ENCODE measurements around the gene SLC8A3.

The SLC8A3 gene

DNA sequence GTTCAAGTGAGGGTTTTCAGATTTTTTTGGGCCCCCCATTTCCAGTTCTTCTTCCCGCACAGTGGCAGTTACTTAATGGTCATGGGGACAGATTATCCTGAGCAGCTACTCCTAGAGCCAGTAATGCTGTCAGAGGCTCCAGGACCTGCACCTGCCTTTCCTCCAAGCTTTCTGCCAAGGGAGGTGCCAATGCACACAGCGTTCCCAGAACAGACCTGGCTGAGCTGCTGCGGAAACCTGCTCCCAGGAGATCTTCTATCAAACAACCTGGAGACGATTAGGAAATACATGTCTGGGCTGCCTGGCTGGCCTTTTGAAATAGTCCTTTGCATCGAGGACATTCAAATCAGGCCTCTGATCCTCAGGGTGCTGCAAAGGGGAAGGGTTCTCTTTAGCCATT is 120.9 kb downstream of the SLC8A3 start:
- no peak for DNase-seq (ENCODE audit: low spot score)

DNA sequence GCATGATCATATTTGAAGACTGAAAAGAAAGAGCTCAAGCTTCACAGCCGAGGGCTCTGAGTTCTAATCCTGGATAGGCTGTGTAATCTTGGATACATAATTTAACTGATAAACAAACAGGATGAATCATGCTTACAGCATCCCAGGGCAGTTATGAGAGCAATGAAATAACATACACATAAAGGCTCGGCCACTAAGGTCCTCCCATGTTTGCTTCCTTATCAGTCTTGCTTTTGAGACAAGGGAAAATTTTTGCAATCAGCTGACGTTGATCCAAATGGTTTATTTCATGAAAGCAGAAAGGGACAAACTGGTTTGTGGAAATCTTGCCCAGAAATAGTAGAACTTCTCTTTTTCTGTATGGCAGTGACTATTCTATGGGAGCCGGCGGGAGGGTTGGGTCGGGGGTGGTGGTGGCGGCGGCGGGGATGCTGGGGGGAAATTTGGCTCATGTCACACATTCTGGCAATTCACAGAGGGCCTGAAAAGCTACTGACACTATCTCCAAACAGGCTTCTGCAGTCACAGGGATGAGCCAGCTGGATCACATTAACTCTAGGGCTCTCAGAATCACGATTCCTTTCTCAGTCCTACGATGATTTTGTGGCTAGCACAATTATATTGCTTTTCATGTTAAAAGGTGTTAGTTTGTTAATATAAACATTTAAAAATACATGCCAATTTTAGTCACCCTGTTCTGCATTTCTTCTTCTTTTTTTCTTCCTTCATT is 124.5 kb downstream of the SLC8A3 start:
- DNase-seq (ENCODE audit: low spot score) = no peak

DNA sequence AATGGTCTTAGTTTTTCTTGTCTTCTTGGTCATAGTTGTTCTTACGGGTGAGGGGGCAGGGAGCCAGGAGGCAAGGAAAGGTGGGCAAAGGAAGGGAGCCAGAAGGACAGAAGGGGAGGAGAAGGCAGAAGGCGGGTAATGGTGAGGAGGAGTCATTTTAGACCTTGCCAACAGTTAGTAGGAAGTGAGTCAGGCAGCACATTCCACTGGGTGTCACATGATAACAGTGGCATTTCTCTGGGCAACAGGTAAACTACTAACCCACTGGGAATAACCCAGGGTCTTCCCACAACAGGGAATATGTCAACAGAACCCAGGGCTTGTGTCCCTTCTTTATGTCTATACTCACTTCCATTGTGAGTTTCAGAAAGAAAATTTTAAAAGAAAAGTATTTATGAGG is 127.6 kb downstream of the SLC8A3 start:
- DNase-seq (ENCODE audit: low spot score) = no peak

DNA sequence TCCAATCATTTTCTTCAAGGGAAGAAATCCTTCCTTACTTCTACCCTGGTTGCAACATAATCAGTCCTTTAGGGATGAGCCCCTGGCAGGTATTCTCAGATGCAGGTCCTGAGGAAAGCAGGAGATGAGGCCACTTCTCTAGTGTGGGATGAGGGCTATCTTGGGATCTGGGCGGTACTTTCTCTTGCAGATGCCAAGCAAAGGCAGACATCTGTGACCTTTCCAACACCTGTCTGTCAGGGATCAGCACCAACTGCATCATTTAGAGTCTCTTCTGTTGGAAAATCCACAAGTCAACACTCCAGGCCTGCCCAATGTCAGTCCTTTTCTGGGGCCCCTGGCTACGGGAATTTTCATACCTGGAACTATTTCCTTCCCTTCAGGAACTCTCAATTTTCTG is 129.2 kb downstream of the SLC8A3 start:
- no peak for DNase-seq (ENCODE audit: low spot score)

DNA sequence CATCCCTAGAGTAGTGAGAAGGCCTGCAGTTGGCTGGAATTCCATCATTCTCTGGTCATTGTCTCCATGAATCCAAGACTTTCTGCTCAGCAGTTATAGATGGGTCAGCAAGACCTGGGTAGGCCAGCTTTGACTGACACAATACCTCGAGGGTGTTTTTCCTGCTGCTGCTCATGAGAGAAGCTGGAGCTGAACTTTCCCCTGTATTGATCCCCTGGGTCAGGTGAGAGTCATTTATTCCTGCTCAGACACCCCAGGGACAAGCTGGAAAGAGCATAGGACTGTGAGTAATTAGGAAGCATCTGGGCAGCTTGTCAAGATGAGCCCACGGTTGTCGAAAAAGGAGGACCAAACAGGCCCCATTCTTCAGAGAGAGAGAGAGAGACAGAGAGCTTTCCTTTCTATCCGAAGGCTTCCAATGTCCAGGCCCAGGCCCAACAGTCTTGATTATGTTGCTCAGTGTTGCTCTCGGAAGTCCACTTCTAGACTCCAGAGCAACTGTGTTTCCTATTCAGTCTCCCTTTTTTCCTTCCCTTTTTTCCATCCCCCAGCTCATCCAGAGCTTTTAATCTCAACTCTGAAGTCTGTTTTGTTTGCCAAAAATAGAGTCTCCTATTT is 131.1 kb downstream of the SLC8A3 start:
- no peak for DNase-seq (ENCODE audit: low spot score)

DNA sequence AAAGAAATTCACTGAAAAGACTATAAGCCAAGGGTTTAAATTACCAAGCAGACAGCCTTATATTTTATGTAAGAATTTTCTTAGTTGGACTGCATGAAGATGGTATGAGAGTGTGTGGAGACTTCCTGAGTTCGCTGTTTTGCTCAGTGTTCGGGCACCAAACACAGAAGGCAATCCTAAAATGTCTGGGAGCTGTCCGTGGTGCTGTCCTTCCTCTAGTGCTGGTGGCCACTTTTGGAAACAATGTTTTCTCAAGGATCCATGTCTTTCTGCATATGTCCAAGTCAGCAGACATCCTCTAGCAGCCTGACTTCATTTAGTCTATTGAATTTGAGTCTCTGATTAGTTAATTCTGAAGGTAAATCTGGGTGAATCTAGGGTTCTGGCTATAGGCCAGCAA is 135.8 kb downstream of the SLC8A3 start:
- no peak for DNase-seq (ENCODE audit: low spot score)

DNA sequence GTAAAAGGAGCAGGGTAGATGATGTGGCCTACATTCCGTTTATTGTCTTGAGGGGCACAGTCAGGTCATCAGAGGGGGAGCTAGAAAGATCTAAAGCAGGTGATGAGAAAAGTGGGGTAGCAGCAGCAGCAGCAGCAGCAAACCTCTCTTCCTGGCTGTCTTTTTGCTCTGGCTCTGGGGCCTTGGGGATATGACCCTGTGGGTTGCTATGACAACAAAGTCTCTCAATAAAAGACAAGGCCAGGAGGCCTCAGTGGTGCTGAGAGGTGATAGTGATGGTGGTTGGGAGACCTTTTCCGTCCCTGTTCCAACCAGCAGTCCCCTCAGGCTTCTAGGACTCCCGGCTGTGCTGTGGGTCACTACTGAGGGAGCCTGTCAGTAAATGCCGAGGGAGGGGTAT is 138.6 kb downstream of the SLC8A3 start:
- DNase-seq (ENCODE audit: low spot score) = no peak

DNA sequence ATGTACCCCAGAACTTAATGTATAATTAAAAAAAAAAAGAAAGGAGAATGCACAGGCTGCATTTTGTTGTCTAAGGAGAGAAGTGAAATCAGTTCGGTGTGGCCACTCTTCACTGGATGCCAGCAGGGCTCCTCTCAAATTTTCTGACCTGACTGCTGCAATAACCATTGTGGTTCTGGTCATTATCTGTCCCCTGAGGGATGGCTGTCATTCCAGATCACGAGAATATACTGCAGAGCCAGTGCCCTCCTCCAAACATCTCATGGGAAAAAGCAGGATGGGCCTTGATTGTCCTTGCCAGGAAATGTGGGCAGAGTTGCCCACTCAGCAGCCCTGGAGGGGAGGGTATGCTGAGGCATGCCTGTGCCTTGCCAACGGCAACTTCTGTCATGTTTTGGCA is 139.1 kb downstream of the SLC8A3 start:
- DNase-seq (ENCODE audit: low spot score) = no peak

DNA sequence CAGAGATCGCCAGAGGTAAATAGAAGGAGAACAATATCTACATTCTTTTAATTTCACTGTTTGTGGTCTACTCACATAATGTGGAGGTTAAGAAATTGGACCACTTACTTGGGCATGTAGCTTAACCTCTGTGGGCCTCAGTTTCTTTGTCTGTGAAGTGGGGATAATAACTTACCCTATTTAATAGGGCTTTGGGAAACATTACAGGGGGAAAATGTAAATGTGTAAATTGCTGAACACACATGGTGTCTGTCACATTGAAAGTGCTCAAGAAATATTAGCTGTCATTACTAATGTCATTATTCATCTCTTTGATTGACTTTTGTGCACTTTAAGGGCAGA is 140.5 kb downstream of the SLC8A3 start:
- DNase-seq (ENCODE audit: low spot score) = no peak

DNA sequence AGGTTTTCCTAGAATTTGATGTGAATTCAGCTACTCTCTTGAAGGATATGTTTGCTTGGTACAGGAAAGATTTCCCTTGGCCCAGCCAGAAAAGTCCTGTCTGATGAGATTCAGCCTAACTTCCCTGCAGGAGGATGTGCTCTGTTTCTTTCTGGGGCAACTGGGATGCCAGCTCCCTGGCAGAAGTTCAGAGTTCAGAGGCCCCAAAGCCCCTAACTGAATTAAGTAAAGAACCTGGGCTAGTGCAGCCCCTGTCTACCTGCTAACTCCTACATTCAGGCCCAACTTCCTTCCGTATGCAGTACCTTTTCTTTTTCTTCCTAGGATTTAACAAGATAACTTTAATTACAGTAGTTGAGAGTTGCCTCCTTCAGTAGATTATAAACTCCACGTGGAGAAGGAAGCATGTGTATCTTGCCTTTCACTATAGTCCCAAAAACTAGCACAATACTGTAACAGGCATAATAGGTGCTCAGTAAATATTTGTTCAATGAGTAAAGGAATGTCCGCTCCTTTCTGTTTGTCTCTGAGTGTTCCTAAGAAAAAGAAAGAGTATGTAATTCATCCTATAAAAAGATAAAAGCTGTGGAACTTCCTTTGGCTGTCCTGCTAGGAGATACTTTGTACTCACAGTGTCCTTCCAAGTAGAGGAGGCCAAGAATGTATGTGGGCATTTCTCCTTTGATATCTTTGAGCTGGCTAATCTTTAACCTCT is 141.0 kb downstream of the SLC8A3 start:
- DNase-seq (ENCODE audit: low spot score) = no peak

DNA sequence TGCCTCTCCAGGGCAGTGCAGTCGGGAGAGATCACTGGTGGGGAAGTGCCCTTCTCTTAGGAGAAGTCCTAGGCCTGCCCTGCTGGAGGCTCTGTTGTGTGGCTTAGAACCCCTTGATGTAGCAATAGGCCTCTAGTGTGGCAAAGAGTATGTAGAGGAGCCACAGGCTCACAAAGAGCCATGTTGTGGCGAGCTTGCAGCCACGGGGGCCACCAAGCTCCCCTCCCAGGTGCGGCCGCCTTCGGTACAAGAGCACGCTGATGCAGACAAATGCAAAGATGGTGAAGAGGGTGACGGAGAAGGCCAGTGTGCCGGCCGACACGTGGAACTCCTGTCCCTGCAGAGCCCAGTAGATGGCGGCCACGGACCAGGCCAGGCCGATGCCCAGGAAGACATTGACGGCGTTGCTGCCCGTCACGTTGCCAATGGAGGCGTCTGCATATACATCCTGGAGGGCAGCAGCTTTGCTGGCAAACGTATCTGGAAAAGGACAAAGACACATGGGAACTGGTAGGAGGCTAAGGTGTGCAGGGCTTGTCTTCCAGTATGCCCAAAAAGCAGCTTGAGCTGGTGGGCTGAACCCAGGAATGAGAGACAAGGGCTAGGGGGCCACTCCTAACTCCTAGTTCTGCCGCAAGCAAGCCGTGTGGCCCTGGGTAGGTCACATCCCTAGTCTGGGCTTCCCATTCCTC is 142.8 kb downstream of the SLC8A3 start:
- DNase-seq (ENCODE audit: low spot score) = no peak

DNA sequence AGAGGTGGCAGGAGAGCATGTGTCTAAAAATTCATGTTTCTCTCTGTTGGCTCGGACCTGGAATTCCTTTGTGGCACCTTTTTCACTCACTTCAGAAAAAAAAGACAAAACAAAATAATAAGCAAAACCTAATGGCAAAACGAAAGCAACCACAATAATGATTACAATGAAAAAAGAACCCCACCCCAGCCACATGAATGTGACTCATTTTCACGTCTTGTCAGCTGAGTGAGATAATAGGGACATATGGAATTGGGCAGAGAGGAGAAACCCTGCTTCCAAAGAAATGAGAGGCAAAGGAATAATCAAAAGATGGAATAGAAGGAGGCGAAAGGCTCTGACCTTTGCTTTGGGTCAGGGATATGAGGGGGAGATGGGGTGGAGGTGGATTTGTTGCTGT is 143.4 kb downstream of the SLC8A3 start:
- no peak for DNase-seq (ENCODE audit: low spot score)

DNA sequence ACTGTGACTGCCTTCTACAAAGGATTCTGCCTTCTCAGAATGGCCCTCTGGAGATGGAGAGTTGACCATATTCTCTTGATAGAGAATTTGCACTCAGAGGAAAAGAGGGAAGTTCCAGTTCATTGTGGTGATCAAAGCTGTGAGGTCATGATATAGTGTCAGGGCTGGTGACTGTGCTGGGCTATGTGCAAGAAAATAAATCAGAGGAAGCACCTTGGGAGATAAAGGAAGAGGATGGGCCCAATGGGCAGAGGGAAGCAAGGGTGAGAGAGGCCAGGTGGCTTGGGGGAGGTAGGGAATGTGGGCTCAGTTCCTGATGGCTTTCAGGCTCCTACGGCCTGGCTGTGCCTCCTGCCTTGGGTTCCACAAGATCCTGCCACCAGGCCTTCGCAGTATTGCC is 145.8 kb downstream of the SLC8A3 start:
- DNase-seq (ENCODE audit: low spot score) = no peak

DNA sequence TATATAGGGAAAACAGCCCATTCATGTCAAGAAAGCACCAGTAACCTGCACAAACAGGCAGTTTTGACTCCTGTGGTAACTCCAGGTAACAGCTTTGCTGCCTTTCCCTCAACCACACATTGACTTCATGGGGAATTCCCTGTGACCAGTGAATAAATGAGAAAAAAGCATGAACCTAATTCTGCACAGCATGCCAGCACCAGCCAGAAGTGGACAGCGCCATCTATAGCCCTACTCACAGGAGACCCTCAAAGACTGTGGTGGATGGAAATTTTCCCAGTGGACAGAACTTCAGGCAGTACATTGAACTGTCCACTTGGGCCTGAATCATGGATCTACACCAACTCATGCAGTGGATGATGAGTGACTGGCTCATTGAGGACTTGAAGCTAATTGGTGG is 152.1 kb downstream of the SLC8A3 start:
- no peak for DNase-seq (ENCODE audit: low spot score)

DNA sequence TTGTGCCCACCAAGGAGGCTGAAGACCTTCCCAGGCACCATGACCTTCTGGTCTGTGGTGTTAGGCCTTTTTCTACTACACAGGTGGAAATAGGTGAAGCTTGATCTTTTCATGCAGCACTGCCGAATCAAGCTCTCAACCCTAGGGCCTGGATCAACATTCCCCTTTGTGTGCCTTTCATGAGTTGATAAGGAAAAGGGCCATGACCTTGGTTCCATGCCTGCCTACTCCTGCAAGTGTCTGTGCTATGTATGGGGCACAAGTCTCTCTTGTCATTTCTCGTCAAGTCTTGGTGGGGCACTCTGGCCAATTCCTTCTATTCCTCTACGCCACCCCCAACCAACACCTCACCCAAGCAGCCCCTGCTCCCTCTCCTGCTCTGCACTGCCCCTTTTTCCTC is 154.5 kb downstream of the SLC8A3 start:
- no peak for DNase-seq (ENCODE audit: low spot score)

DNA sequence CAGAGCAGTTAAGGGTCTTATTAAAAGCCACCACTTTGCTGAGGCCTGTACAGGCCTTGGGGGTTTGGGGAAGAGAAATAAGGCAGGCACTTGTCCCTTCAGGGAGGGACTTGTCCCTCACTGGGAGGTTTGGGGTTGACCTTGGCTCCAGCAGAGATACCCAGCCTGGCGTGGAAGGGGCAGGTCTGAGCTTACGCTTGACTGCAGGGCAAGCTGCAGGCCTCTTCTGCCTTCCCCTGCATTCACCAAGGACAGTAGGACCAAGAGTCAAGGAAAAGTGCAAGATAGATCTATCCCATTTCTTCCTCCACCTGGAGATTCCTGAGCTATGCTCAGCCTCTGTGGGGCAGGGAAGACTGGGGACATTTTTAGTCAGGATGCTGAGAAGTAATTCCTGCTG is 155.2 kb downstream of the SLC8A3 start:
- DNase-seq (ENCODE audit: low spot score) = no peak

DNA sequence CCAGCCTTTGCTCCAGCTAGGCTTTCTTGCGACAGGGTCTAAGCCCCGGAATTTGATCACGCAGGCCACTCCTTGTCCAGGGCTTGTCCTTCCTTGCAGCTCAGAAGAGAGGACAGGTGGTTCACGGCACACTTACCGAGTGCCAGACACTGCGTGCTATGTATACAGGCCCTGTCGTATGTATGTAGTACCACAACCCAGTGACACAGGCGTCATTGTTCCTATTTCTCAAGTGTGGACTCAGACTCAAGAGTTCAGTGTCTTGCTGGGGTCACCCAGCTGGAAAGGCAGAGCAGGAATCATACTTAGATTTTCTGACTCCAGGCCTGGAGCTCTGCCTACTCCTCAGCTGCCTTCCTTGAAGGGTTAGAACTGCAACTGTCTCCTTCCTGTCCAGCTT is 155.6 kb downstream of the SLC8A3 start:
- no peak for DNase-seq (ENCODE audit: low spot score)

DNA sequence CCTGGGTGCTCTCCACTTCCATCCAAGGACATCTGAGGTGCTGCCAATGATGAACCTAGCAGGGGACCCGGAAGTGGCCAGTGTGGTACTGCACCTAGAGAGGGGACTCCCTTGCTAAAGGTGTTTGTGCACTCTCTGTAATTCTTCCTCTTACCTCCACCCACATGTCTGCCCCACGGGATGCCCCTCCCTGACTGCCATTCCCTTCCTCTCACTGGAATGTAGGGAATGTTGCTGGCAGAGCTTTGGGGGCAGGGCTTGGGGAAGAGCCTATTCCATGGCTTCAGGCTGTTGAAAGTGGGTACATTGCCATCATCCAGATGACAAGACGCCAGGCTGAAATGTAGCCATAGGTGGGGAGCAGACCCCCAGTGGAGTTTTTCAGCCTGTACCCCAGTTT is 156.3 kb downstream of the SLC8A3 start:
- DNase-seq (ENCODE audit: low spot score) = no peak

DNA sequence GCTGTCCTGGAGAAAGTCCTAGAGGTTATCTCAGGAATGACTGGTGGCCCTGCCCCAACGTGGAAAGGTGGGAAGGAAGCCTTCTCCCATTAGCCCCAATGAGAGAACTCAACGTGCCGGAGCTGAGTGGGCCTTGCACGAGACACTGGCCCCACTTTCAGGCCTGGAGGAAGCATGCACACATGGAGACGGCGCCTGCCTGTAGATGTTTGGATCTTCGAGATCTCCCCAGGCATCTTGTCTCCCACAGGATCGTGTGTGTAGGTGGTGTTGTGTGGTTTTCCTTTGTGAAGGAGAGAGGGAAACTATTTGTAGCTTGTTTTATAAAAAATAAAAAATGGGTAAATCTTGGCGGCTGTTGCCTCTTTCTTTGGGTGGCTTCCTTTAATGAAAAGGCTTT is 156.7 kb downstream of the SLC8A3 start:
- DNase-seq (ENCODE audit: low spot score) = no peak

DNA sequence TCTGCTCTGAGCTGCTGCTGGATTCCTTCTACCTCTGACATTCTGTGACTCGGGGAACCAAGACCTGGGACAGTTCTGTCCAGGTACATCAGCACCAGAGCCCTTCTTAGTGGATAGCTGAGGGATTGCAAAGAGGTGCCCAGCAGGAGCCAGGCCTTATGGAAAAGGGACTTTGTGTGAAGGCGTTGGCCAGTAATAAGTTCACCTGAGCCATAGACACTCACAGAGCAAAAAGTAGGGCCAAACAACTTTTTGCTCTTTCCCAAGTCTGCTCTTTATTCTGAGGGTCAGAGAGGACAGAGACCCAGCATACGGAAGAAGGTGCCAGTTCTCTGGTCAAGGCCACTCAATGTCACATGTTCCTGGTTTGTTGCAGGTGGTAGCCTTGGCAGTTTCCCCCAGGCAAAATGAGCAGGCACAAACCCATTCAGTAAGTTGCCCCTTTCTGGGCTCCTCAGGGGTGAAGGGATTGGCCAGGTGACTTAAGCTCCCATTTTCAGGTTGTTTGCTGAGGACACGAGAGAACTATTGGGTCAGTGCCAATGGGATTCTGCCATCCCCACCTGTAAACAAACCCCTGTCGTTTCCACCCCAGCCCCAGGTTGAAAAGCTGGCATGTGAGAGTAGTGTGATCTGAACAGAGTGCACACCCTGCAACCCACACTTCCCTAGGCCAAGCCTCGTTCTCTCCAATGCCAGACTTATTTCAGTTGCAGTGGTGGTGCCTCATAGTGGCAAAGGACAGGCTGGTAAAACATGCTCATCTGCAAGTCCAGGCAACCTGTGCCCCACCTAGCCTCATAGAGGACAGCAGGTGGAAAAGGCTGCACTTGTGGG is 159.2 kb downstream of the SLC8A3 start:
- DNase-seq (ENCODE audit: low spot score) = no peak

DNA sequence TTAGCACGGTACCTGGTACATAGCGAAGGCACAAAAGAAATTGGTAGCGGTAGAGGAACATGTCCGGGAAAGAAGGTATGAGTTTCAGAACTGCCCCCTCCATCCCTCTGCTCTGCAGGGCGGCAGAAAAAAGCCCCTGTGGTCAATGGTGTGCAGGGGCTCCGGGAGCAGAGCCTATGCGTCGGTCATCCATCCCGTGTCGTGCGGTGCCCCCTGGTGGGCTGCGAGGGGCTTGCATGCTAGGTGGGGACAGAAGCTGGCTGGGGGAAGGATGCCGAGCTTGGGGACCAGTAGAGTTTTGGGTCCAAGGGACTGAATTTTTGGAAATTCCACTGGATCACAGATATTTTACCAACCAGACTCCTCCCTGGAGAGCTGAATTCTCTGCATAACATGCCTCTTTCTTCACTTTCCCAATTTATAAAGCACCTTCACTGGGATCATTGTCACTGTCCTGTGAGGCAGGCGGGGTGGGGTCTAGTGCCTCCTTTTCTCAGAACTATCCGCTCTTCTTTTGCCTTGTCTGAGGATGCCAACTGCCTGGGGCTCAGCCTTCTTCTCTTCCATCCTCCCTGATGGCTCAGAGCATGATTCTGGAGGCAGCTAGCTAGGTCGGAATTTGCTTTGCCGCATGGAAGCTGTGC is 160.8 kb downstream of the SLC8A3 start:
- peak; percentile 67 for DNase-seq (ENCODE audit: low spot score)

DNA sequence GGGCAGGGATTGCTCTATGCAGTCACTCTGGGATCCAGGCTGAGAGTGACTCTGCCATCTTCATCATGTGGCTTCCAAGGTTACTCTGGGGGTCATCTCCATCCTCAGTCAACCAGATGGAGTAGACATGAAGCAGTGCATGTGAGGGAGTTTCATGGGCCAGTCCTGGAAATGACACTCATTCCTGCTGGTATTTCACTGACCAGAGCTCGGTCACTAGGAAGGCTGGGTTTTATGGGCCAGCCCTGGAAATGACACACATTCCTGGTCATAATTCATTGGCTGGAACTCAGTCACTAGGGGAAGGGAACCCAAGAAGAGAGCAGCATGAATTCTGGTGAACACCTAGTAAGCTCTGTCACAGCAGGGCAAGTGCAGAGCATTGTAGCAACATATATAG is 164.9 kb downstream of the SLC8A3 start:
- no peak for DNase-seq (ENCODE audit: low spot score)

Measured in activated CD4-positive, alpha-beta T cell treated with anti-CD3 and anti-CD28 coated beads, Interleukin-2, Interleukin-4, amounts not matched to agents 100 ng/mL and 50 ng/mL, durations not matched to agents 16 hours and 8 hours (primary cell).